HFFc6 (cell line): ENCODE data around the gene MTG2. TPM values are rescaled to one million over a fixed set of nuclear protein-coding genes. Genes with fewer than 3 reads are reported as not detected.

Experiments used
- DNase-seq: peaks from one replicate; pipeline ENCODE4 v3.0.0-alpha.2; 2018
- H3K27ac Mint-ChIP-seq: 2 replicates; pipeline ENCODE4 v1.8.0; 2020; ENCODE audit warnings: mild to moderate bottlenecking, mixed read lengths
- H3K27me3 Mint-ChIP-seq: 2 replicates; pipeline ENCODE4 v1.8.0; 2021; ENCODE audit warnings: mild to moderate bottlenecking, moderate library complexity, mixed read lengths; ENCODE audit not compliant: insufficient read depth
- H3K36me3 Mint-ChIP-seq: 2 replicates; pipeline ENCODE4 v1.8.0; 2021; ENCODE audit warnings: low read depth, mixed read lengths
- H3K4me1 Mint-ChIP-seq: 2 replicates; pipeline ENCODE4 v1.8.0; 2020; ENCODE audit warnings: low read depth, mixed read lengths
- H3K4me3 Mint-ChIP-seq: 2 replicates; pipeline ENCODE4 v1.8.0; 2020; ENCODE audit warnings: mild to moderate bottlenecking, moderate library complexity, mixed read lengths
- H3K9me3 Mint-ChIP-seq: 2 replicates; pipeline ENCODE4 v1.8.0; 2020; ENCODE audit warnings: mild to moderate bottlenecking, mixed read lengths
- CTCF ChIP-seq: fragments of 200-600 bp; sonication (generic); IDR thresholded peaks from 2 replicates; pipeline ENCODE4 v1.5.0; 2021; ENCODE audit warnings: antibody characterized with exemption, mild to moderate bottlenecking
- total RNA-seq, 6 experiments: library from RNA; stranded (reverse); fragmentation: NEBNext Ultra II Directional; extraction: Animal tissue kit (Norgen Biotek cat#: 25700); gene quantifications; 2 replicates in 1 of 6; 3 replicates in 5 of 6; pipeline ENCODE4 v1.2.3, GENCODE V29; 2021

The MTG2 gene
- total RNA-seq, 6 experiments from 2014 or later: 27.9 to 33.8 (median 30.2) TPM

GRCh38 chr20:62205618-62206387 is 23.0 kb downstream of the MTG2 start:
- Mint-ChIP-seq H3K9me3 (no peaks in the 10 kb centered on the region), H3K36me3 (peaks cover 7% of the 10 kb centered on the region; the same call in 1 of the 2 replicates), H3K27ac (no peak overlapping the region), H3K27me3 (peaks cover 2% of the 10 kb centered on the region), H3K4me3 (no peak overlapping the region), H3K4me1 (peaks cover 22% of the 10 kb centered on the region)
- TF ChIP-seq CTCF: no peak
- no peak for DNase-seq

GRCh38 chr20:62206388-62206775 is 23.6 kb downstream of the MTG2 start:
- H3K27me3 Mint-ChIP-seq: peaks cover 2% of the 10 kb centered on the region
- H3K4me1 Mint-ChIP-seq: peaks cover 22% of the 10 kb centered on the region
- DNase-seq: no peak
- H3K4me3 Mint-ChIP-seq: no peak overlapping the region
- no peak for TF ChIP-seq CTCF
- H3K36me3 Mint-ChIP-seq: 0 out of 2 replicates have a peak, but pooled peaks cover 7% of the 10 kb centered on the region
- no peak overlapping the region for H3K27ac Mint-ChIP-seq
- H3K9me3 Mint-ChIP-seq: no peaks in the 10 kb centered on the region

GRCh38 chr20:62208061-62208794 is 25.4 kb downstream of the MTG2 start:
- peaks cover 2% of the 10 kb centered on the region for H3K27me3 Mint-ChIP-seq
- no peak overlapping the region for H3K4me3 Mint-ChIP-seq
- H3K36me3 Mint-ChIP-seq: 0 out of 2 replicates have a peak, but pooled peaks cover 5% of the 10 kb centered on the region
- DNase-seq: no peak
- H3K4me1 Mint-ChIP-seq: peaks cover 6% of the 10 kb centered on the region
- no peak for TF ChIP-seq CTCF
- H3K27ac Mint-ChIP-seq: no peak overlapping the region
- H3K9me3 Mint-ChIP-seq: no peaks in the 10 kb centered on the region

- H3K27ac Mint-ChIP-seq: no peak overlapping the region
- H3K9me3 Mint-ChIP-seq: no peaks in the 10 kb centered on the region
- no peaks in the 10 kb centered on the region for H3K36me3 Mint-ChIP-seq
- DNase-seq: no peak
- no peak overlapping the region for H3K4me3 Mint-ChIP-seq
- peaks cover 2% of the 10 kb centered on the region for H3K27me3 Mint-ChIP-seq
- H3K4me1 Mint-ChIP-seq: no peaks in the 10 kb centered on the region
- TF ChIP-seq CTCF: no peak
Observed at GRCh38 chr20:62208795-62209755, 26.2 kb downstream of the MTG2 start.

- no peak overlapping the region for H3K4me3 Mint-ChIP-seq
- no peaks in the 10 kb centered on the region for H3K36me3 Mint-ChIP-seq
- peaks cover 9% of the 10 kb centered on the region for H3K27me3 Mint-ChIP-seq
- H3K9me3 Mint-ChIP-seq: no peaks in the 10 kb centered on the region
- H3K27ac Mint-ChIP-seq: no peak overlapping the region
- TF ChIP-seq CTCF: no peak
- DNase-seq: no peak
- no peaks in the 10 kb centered on the region for H3K4me1 Mint-ChIP-seq
Observed at GRCh38 chr20:62209850-62210495, 27.1 kb downstream of the MTG2 start.
